ENCODE measurements around the gene TSPAN18. TPM values are rescaled to one million over a fixed set of nuclear protein-coding genes. Genes with fewer than 3 reads are reported as not detected.

TSPAN18 gene
- total RNA-seq, 1 donor from 2014 or later: 45.5 TPM

- DNase-seq (ENCODE audit: low spot score) (no peak), ATAC-seq (no peak)
- intact Hi-C loops (cut with DNase I): no loop called here
Measured at GRCh38 chr11:44964526-44965209, 237.9 kb downstream of the TSPAN18 start.

DNA sequence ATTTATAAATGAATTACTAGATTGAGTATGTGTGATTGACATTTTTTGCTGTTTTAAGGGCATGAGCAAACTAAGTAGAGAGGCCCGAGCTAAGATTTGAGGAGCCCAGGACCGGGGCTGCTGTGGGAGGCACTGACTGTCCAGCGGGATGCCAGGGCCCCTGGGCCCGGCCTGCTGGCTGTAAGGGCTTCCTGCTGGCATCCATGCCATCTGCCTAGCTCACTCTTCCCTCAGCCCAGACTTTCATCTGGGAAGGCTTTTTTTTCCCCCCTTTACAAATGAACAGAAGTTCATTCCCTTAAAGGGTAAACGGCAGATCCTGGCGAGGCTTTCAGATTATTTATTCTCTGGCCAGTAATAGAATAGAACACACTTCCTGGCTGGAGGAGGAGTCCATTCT lies 239.9 kb downstream of the TSPAN18 start:
- no peak for DNase-seq (ENCODE audit: low spot score)
- no peak for ATAC-seq
- intact Hi-C loops (cut with DNase I): no loop called here

DNA sequence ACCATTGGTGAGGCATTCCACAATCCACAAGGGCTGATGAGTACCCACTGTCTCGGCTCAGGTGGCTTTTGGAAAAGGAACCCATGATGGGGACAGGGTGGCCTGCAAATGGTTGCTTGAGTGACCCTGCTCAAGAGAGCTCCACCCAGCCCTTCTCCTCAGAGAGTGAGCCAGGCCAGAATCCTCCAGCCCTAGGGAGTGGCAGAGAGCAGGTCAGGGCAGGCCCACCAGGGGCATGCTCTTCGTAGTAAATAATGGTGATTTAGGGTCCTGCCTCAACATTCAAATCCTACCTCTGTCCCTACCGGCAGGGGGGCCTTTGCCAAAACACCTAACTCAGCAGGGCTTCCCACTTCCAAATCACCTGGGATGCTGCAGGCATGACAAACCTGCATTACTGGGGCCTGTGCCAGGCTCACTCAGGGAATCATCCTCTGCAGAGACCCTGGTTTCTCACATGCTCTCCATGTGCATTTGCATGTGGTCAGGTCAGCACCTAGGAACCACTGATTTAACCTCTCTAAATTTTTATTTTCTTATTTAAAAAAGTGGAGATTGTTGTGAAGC lies 241.3 kb downstream of the TSPAN18 start:
- intact Hi-C loops (cut with DNase I): no loop called here
- no peak for ATAC-seq
- DNase-seq (ENCODE audit: low spot score): no peak

DNA sequence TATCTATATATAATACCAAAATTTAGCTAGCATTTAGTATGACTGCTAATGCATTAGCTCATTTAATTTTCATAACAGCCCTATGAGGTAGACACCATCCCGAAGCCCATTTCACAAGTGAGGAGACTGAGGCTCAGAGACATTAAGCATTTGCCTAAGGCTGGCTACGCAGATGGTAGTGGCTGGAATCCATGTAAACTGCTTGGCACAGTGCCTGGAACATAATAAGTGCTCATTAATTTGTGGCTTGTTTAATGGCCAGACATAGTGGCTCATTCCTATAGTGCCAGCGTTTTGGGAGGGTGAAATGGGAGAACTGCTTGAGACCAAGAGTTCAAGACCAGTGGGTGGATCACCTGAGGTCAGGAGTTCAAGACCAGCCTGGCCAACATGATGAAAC lies 241.7 kb downstream of the TSPAN18 start:
- no peak for DNase-seq (ENCODE audit: low spot score)
- intact Hi-C loops (cut with DNase I): no loop called here
- ATAC-seq: no peak

DNA sequence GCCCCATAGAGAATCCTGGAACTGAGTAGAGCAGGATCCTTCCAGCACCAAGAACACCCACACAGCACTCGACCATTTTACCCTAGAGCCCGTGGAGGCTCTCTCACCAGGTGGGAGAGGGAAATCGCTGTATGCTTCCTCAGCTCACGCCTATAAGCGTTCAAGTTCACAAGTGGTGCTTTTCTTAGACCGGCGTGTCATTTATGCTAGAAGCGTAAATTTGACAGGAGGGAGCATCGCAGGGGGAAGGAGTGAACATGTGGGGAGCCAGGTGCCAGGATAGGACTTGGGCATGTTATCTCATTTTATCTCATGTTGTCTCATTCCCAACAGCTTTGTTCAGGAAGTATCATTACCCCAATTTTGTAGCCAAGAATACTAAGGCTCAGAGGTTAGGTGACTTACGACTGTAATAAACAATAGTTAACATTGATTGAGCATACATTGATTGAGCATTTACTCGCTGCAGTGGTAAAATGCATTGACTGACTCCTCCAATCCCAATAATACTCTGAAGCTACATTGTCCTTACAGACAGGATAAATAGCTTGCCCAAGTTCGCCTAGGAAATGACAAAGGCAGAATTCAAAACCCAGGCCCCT lies 243.0 kb downstream of the TSPAN18 start:
- ATAC-seq (no peak), DNase-seq (ENCODE audit: low spot score) (no peak)
- intact Hi-C loops (cut with DNase I): no loop called here

GRCh38 chr11:44970293-44970692 lies 243.5 kb downstream of the TSPAN18 start:
- DNase-seq (ENCODE audit: low spot score) (no peak), ATAC-seq (no peak)
- intact Hi-C loops (cut with DNase I): no loop called here

DNA sequence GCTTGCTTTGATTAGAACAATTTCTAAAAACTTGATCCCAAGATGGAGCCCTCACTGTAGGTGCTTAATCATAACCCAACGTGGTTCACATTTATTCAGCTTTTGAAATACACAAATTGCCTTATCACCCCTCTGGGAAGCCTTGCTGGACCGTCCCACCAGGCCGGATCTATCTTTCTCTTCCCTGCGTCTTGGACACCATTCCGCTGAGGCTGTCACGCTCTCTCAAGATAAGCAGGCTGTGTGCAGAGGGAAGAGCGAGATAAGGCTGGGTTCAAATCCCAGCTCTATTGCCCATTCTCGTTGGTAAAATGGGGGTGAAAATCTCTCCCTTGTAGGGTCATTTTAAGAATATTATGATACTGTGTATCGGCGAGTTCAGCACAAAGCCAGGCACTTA lies 244.4 kb downstream of the TSPAN18 start:
- intact Hi-C loops (cut with DNase I): no loop called here
- ATAC-seq (no peak), DNase-seq (ENCODE audit: low spot score) (no peak)

DNA sequence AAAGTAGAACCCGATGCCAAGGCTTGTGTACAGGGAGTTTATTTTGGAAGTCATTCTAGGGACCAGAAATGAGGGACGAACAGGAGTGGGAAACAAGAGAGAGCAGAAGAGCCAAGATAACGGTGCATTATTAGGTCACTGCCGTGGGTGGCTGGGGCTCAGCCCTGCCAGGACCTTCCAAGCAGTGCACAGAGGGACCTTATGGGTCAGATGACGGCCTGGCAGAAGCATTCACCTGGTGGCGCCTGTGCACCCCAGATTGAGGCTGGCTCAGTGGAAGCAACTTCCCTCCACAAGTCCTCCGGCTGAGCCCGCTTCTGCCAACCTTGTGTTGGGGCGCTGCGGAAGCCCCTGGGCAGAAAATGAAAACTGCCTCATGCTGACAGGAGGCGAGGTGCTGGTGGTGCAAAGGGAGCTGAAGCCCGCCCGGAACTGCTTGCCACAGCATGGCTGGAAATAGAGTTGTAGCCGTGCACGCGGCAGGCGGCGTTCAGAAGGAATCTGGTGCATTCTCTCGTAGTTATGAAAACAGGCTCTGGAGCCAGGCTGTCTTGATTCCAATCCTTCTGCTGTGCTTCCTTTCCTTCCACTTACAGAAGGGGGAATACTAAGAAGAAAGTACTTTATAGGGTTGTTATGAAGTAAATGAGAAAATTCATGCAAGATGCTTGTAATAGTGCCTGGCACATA lies 246.1 kb downstream of the TSPAN18 start:
- no peak for ATAC-seq
- DNase-seq (ENCODE audit: low spot score): no peak
- intact Hi-C loops (cut with DNase I): no loop called here

- ATAC-seq (no peak), DNase-seq (ENCODE audit: low spot score) (no peak)
- intact Hi-C loops (cut with DNase I): no loop called here
Measured at GRCh38 chr11:44973632-44974401, 247.1 kb downstream of the TSPAN18 start.

- DNase-seq (ENCODE audit: low spot score) (no peak), ATAC-seq (no peak)
- intact Hi-C loops (cut with DNase I): no loop called here
Measured at GRCh38 chr11:44974402-44975000, 247.7 kb downstream of the TSPAN18 start.

DNA sequence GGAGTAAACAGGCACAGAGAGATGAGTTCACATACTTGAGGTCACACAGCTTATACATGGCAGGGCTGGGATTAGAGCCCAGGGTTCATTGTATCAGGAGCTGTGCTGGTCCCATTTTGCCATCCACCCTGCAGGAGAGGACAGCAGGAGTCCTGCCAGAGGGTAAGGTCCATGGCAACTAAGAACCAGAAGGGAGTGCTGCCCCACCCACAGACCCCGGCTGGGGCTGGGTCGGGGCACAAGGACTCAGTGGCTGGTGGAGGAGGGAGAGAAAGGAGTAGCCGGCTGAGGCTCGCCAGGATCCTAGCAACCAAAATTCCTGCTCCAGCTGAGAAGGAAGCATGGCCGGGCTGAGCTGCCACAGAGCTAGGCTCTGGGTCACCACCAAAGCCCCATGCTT lies 249.8 kb downstream of the TSPAN18 start:
- DNase-seq (ENCODE audit: low spot score) (no peak), ATAC-seq (no peak)
- intact Hi-C loops (cut with DNase I): no loop called here

- DNase-seq (ENCODE audit: low spot score) (no peak), ATAC-seq (no peak)
- intact Hi-C loops (cut with DNase I): no loop called here
Measured at GRCh38 chr11:44977493-44977984, 250.8 kb downstream of the TSPAN18 start.

GRCh38 chr11:44978274-44978960 lies 251.7 kb downstream of the TSPAN18 start:
- intact Hi-C loops (cut with DNase I): no loop called here
- peak; percentile 7 for ATAC-seq
- DNase-seq (ENCODE audit: low spot score): no peak

- DNase-seq (ENCODE audit: low spot score) (no peak), ATAC-seq (peak; percentile 29)
- intact Hi-C loops (cut with DNase I): no loop called here
Measured at GRCh38 chr11:44978961-44979331, 252.2 kb downstream of the TSPAN18 start.

- intact Hi-C loops (cut with DNase I): no loop called here
- peak; percentile 33 for ATAC-seq
- DNase-seq (ENCODE audit: low spot score): no peak
Measured at GRCh38 chr11:44979543-44980399, 253.0 kb downstream of the TSPAN18 start.

DNA sequence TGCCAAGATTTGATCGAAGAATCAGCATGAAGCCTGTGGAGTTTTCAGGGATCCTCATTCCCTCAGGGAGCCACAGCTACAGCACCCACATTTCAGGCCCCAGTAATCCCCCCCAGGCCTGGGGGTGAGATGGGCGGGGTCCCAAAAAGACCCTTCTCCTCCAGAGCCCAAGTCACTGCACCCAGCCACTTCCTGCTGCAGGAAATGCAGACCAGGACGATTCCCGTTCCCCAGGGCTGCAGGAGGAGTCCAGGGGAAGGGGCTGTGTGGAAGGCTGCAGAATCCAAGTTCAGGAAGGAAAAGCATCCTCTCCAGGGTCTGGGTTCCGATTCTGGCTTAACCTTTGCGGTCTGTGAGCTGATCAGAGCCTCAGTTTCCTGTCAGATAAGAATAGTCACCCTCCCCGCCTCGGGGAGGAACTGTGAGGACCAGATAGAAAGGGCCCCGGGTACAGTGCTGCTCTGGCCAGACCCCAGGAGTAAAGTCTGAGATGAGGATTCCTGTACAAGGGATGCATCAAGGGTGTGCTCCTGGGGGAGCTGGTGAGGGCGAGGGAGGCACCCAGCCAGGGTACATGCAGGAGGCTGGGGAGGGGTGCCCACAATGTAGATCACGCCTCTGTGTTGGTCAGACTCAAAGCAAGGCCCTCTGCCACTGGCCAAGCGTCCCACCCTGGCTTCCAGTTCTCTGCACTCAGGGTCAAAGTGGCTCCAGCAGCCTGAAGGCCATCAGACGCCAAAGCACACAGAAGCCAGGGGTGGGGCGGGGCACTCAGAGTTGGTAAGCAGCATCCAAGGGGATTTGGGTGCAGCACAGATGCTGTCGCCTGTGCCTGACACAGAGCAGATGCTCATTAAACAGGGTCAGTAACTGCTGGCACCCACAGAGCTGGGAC lies 254.0 kb downstream of the TSPAN18 start:
- ATAC-seq (no peak), DNase-seq (ENCODE audit: low spot score) (peak; percentile 12)
- intact Hi-C loops (cut with DNase I): no loop called here
